Panc1 (cell line): ENCODE results near the gene KRT76.

ENCODE experiments used
- CTCF ChIP-seq: fragments of 450-650 bp; IDR thresholded peaks from 2 replicates; pipeline ENCODE4 v1.5.1; 2017; ENCODE audit warnings: mild to moderate bottlenecking
- POLR2AphosphoS5 ChIP-seq: IDR thresholded peaks from 2 replicates; pipeline ENCODE4 v1.6.1; 2012; ENCODE audit warnings: mild to moderate bottlenecking, low read depth, low read length, moderate library complexity
- REST ChIP-seq, 2 experiments: IDR thresholded peaks; 2 replicates each; pipeline ENCODE4 v1.6.1; 2011 to 2012; ENCODE audit warnings: low read depth in 2 of 2, control low read depth in 1 of 2, low read length in 1 of 2, mild to moderate bottlenecking in 1 of 2, moderate library complexity in 1 of 2; ENCODE audit not compliant: insufficient read depth in 1 of 2
- SIN3A ChIP-seq: IDR thresholded peaks from 2 replicates; pipeline ENCODE4 v1.6.1; 2012; ENCODE audit warnings: low read depth, mild to moderate bottlenecking, low read length, moderate library complexity, borderline replicate concordance; ENCODE audit not compliant: insufficient read depth
- TCF7L2 ChIP-seq: IDR thresholded peaks from 2 replicates; pipeline ENCODE4 v1.6.1; 2011; ENCODE audit warnings: mild to moderate bottlenecking, low read depth, low read length, inconsistent platforms

- TF ChIP-seq CTCF (no peak), REST (IDR thresholded peaks at IDR 0.05; ENCODE audit: insufficient read depth in 1 of 2, low read depth in 2 of 2, low read length in 1 of 2) (no peak), SIN3A (no peak), POLR2AphosphoS5 (no peak), TCF7L2 (no peak)
Measured at GRCh38 chr12:52818887-52819420, 41.8 kb upstream of the KRT76 start.
